K562 (cell line): ENCODE measurements around the gene MYO16. TPM values are rescaled to one million over a fixed set of nuclear protein-coding genes. Genes with fewer than 3 reads are reported as not detected.

Experiments
- ATAC-seq: fragments of 200-7000 bp; cut with Tn5 transposase; 3 replicates; pipeline ENCODE4 v1.9.1; 2020; ENCODE audit warnings: moderate library complexity
- BruUV-seq: library from RNA; stranded (reverse); fragments of 400-500 nt; replicated peaks from 2 replicates; lab custom pipeline; 2021; lab: Mats Ljungman, UMichigan
- CTCF ChIA-PET: fragments of 300-600 bp; formaldehyde crosslinking; extraction: SDS; loops from one replicate; lab custom pipeline; 2021; ENCODE audit warnings: low intra/inter-chr PET ratio; lab: Yijun Ruan, JAX
- POLR2A ChIA-PET: fragments of 300-600, 350-650 bp; sonication (Branson Sonifier 250); formaldehyde crosslinking; extraction: SDS; loops from one replicate; lab custom pipeline; 2021; ENCODE audit warnings: antibody characterized with exemption, inconsistent platforms; lab: Yijun Ruan, JAX
- DNase-seq, 4 experiments: peaks; one replicate each; pipeline versions ENCODE4 v3.0.0 to v3.0.0-alpha.2; 2011 to 2018; ENCODE audit warnings: low spot score in 3 of 4, mixed read lengths in 3 of 4; ENCODE audit errors: extremely low read depth in 1 of 4
- FAIRE-seq: peaks from 2 replicates; lab custom pipeline; 2011; peaks lifted over from hg19 to GRCh38; lab: Jason Lieb, UNC
- H2AFZ ChIP-seq: 2 replicates; pipeline ENCODE4 v1.6.0; 2011; ENCODE audit warnings: low read depth, low read length, control low read depth, inconsistent platforms
- H3K27ac ChIP-seq: fragments of 200-600 bp; 3 replicates; pipeline ENCODE4 v1.8.0; 2011; ENCODE audit warnings: low read depth, mild to moderate bottlenecking, control low read depth, inconsistent platforms, low read length, moderate library complexity, mixed read lengths; ENCODE audit errors: extremely low read depth
- H3K27me3 ChIP-seq, 2 experiments: fragments of 300-600 bp in 1 of 2; 2 replicates in 1 of 2; 3 replicates in 1 of 2; pipeline versions ENCODE4 v1.6.0 to v1.8.0; 2011; ENCODE audit warnings: inconsistent platforms in 2 of 2, low read length in 2 of 2, mild to moderate bottlenecking in 1 of 2, mixed read lengths in 1 of 2, moderate library complexity in 1 of 2; ENCODE audit not compliant: control insufficient read depth in 2 of 2, insufficient read depth in 2 of 2
- H3K36me3 ChIP-seq: fragments of 300-600 bp; 3 replicates; pipeline ENCODE4 v1.8.0; 2011; ENCODE audit warnings: mild to moderate bottlenecking, low read length, inconsistent platforms; ENCODE audit not compliant: control insufficient read depth, insufficient read depth
- H3K4me1 ChIP-seq, 2 experiments: fragments of 200-600 bp in 1 of 2; replicated peaks in 1 of 2; 2 replicates in 1 of 2; 3 replicates in 1 of 2; pipeline versions ENCODE4 v1.5.1 to v1.8.0; 2011; ENCODE audit warnings: inconsistent platforms in 2 of 2, low read length in 2 of 2, mild to moderate bottlenecking in 1 of 2, mixed read lengths in 1 of 2, moderate library complexity in 1 of 2; ENCODE audit not compliant: control insufficient read depth in 2 of 2, insufficient read depth in 2 of 2
- H3K4me2 ChIP-seq: 2 replicates; pipeline ENCODE4 v1.6.1; 2011; ENCODE audit warnings: low read length, control low read depth, inconsistent platforms, mixed read lengths; ENCODE audit not compliant: insufficient read depth
- H3K4me3 ChIP-seq: fragments of 200-600 bp; sonication (generic), shearing (Covaris generic); 2 replicates; pipeline ENCODE4 v1.5.1; 2016; ENCODE audit warnings: control low read depth, inconsistent platforms
- H3K79me2 ChIP-seq: fragments of 200-600 bp; 3 replicates; pipeline ENCODE4 v1.8.0; 2011; ENCODE audit warnings: low read length, inconsistent platforms; ENCODE audit not compliant: control insufficient read depth, insufficient read depth
- H3K9ac ChIP-seq, 2 experiments: 2 replicates each; pipeline versions ENCODE4 v1.6.0 to v1.6.1; 2011; ENCODE audit warnings: low read depth in 2 of 2, low read length in 2 of 2, control low read depth in 1 of 2, inconsistent platforms in 1 of 2, mild to moderate bottlenecking in 1 of 2, mixed read lengths in 1 of 2; ENCODE audit not compliant: insufficient read depth in 1 of 2
- H3K9me1 ChIP-seq: one replicate; pipeline ENCODE4 v1.6.0; 2011; ENCODE audit warnings: inconsistent platforms, mild to moderate bottlenecking, low read length, moderate library complexity; ENCODE audit not compliant: control insufficient read depth, insufficient read depth
- H3K9me3 ChIP-seq: replicated peaks from 2 replicates; pipeline ENCODE4 v1.5.1; 2011; ENCODE audit warnings: low read depth, low read length, inconsistent platforms; ENCODE audit not compliant: control insufficient read depth, insufficient read depth
- H4K20me1 ChIP-seq: replicated peaks from 2 replicates; pipeline ENCODE4 v1.6.1; 2011; ENCODE audit warnings: low read length, inconsistent platforms, mixed read lengths; ENCODE audit not compliant: control insufficient read depth, insufficient read depth
- CREM ChIP-seq: IDR thresholded peaks from 2 replicates; pipeline ENCODE4 v1.6.1; 2014; ENCODE audit warnings: antibody characterized with exemption, low read depth
- GTF2A2 ChIP-seq: IDR thresholded peaks from 2 replicates; pipeline ENCODE4 v1.6.1; 2016; ENCODE audit warnings: mild to moderate bottlenecking, missing genetic modification characterization, missing compliant biosample characterization
- KLF1 ChIP-seq: fragments of 450-650 bp; IDR thresholded peaks from 2 replicates; pipeline ENCODE4 v1.6.1; 2016; ENCODE audit warnings: missing genetic modification characterization, missing compliant biosample characterization
- MYNN ChIP-seq, 2 experiments: sonication (generic); formaldehyde crosslinking in 1 of 2; IDR thresholded peaks; 2 replicates each; pipeline versions ENCODE4 v1.5.0 to v1.6.1; 2016 to 2020; ENCODE audit warnings: antibody characterized with exemption in 1 of 2, missing genetic modification reagents in 1 of 2
- NCOA4 ChIP-seq: fragments of 450-650 bp; IDR thresholded peaks from 2 replicates; pipeline ENCODE4 v1.6.1; 2018; ENCODE audit warnings: mild to moderate bottlenecking; ENCODE audit not compliant: partially characterized antibody
- NR2F6 ChIP-seq: fragments of 450-650 bp; formaldehyde crosslinking; IDR thresholded peaks from 2 replicates; pipeline ENCODE4 v1.4.0; 2020; ENCODE audit warnings: mild to moderate bottlenecking
- ZFPM2 ChIP-seq: fragments of 250-450 bp; sonication (Bioruptor Pico); IDR thresholded peaks from 2 replicates; pipeline ENCODE4 v1.5.1; 2022; ENCODE audit warnings: mild to moderate bottlenecking
- ZNF668 ChIP-seq: fragments of 250-450 bp; sonication (Bioruptor Pico); IDR thresholded peaks from 2 replicates; pipeline ENCODE4 v1.8.0; 2022; ENCODE audit warnings: mild to moderate bottlenecking, inconsistent platforms
- WGBS: fragments of 100-300 bp; shearing (Covaris generic); methylation state at CpG from one replicate; pipeline ENCODE4 v1.1.6; 2016; ENCODE audit warnings: low coverage, mixed read lengths; ENCODE audit not compliant: insufficient coverage; ENCODE audit errors: missing lambda C conversion rate; 5-methylcytosine and 5-hydroxymethylcytosine counted together
- in situ Hi-C: fragments of 300-500 bp; cut with MboI; formaldehyde crosslinking; loops from 4 replicates; pipeline ENCODE4 v1.15.0; 2018; ENCODE audit warnings: inconsistent platforms, mixed read lengths
- intact Hi-C: fragments of 100-400 bp; cut with micrococcal nuclease; formaldehyde crosslinking; loops from 2 replicates; pipeline ENCODE4 v1.14.2; 2022
- polyA plus RNA-seq, 8 experiments: library from polyadenylated mRNA; depleted of rRNA in 4 of 8; stranded (reverse) in 5 of 8; unstranded in 3 of 8; fragments of >200 nt; fragmentation: Nextera tagmentation in 2 of 8; fragmentation: Illumina TruSeq in 1 of 8; extraction: Ambion mirVana in 2 of 8; extraction: Trizol in 1 of 8; gene quantifications; 2 replicates each; pipeline versions ENCODE4 v1.2.1 to v1.2.3, GENCODE V29; 2011 to 2014; ENCODE audit warnings: inconsistent platforms in 1 of 8, missing spikeins in 1 of 8
- total RNA-seq, 7 experiments: library from RNA; depleted of rRNA in 6 of 7; stranded (reverse); fragments of >200 nt in 6 of 7; fragmentation: Illumina TruSeq in 2 of 7; extraction: Trizol in 2 of 7; gene quantifications; 2 replicates each; pipeline versions ENCODE4 v1.2.1 to v1.2.3, GENCODE V29; 2011 to 2021; ENCODE audit warnings: low replicate concordance in 1 of 7
- TF ChIP-seq, protein P1 (sequence below): fragments of 250-450 bp; sonication (Bioruptor Pico); IDR thresholded peaks from 2 replicates; pipeline ENCODE4 v1.4.0; 2020; ENCODE audit warnings: mild to moderate bottlenecking, moderate library complexity
- TF ChIP-seq, protein P2 (sequence below): sonication (generic); formaldehyde crosslinking; IDR thresholded peaks from 2 replicates; pipeline ENCODE4 v1.8.0; 2022; ENCODE audit warnings: mild to moderate bottlenecking, missing genetic modification reagents, borderline replicate concordance

MYO16 gene
- total and polyA plus RNA-seq, 9 of the 15 experiments (the other 6 are each of a cell fraction or from before 2014, with no cell fraction given): 4.3 to 45.7 (median 12.1) TPM

GRCh38 chr13:108681986-108682575 lies 52.7 kb downstream of the MYO16 start:
- DNase-seq (no peak), FAIRE-seq (no peak), ATAC-seq (no peak)
- ChIA-PET POLR2A (no interaction called here), CTCF (no interaction called here)
- peak overlapping the region; percentile 44; the same call in 1 of the 2 replicates for H2AFZ ChIP-seq
- H3K36me3 ChIP-seq: no peaks in the 10 kb centered on the region
- H3K27ac ChIP-seq: peak overlapping the region; percentile 40; the same call in 1 of the 3 replicates
- no peak for TF ChIP-seq NCOA4
- no peak for TF ChIP-seq KLF1
- no peak for TF ChIP-seq CREM
- TF ChIP-seq MYNN (IDR thresholded peaks at IDR 0.05): no peak
- TF ChIP-seq MYNN (CRISPR knock-in tag; IDR thresholded peaks at IDR 0.05): no peak
- H3K4me1 ChIP-seq: peaks cover 5 to 7% of the 10 kb centered on the region in 2 experiments; a peak in 3 of 5 replicates
- no peaks in the 10 kb centered on the region for H3K9me1 ChIP-seq
- H3K79me2 ChIP-seq: no peaks in the 10 kb centered on the region
- peak overlapping the region; percentile 33; the same call in 1 of the 2 replicates for H3K4me2 ChIP-seq
- no peak overlapping the region for H3K4me3 ChIP-seq
- in situ Hi-C loops: no loop called here
- no TSS peak for BruUV-seq
- no peaks in the 10 kb centered on the region for H3K27me3 ChIP-seq
- 12% methylated on average over 7 of the region's 8 CpGs for WGBS
- intact Hi-C loops: no loop called here
- H4K20me1 ChIP-seq: no peaks in the 10 kb centered on the region
- H3K9ac ChIP-seq: no peak overlapping the region
- peaks cover 7% of the 10 kb centered on the region; the same call in 1 of the 2 replicates for H3K9me3 ChIP-seq

DNA sequence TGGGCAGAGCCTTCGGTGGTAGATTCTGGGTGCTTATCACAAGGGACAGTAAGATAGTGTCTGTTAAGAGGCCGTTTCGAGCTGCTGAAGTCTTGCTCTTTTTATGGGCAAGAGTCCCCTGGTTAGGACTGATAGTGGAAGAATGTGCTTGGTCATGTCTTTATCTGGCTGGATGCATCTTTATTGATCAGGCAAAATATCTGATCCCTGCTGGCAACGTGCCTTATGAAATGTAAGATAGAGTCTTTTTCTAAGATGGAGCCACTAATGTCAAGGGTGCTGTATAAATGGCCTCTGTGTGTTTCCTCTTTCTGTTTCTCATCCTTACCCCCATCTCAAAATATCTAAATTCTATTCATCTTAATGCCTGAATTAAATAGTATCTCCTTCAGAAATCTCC lies 53.3 kb downstream of the MYO16 start:
- FAIRE-seq: no peak
- no peaks in the 10 kb centered on the region for H4K20me1 ChIP-seq
- TF ChIP-seq GTF2A2 (tag) (peak; percentile 80), ZFPM2 (CRISPR knock-in tag) (no peak), ZNF668 (peak; percentile 80; the same call in 1 of the 2 replicates), NR2F6 (CRISPR knock-in tag) (peak; percentile 86)
- TF ChIP-seq, protein P1, sequence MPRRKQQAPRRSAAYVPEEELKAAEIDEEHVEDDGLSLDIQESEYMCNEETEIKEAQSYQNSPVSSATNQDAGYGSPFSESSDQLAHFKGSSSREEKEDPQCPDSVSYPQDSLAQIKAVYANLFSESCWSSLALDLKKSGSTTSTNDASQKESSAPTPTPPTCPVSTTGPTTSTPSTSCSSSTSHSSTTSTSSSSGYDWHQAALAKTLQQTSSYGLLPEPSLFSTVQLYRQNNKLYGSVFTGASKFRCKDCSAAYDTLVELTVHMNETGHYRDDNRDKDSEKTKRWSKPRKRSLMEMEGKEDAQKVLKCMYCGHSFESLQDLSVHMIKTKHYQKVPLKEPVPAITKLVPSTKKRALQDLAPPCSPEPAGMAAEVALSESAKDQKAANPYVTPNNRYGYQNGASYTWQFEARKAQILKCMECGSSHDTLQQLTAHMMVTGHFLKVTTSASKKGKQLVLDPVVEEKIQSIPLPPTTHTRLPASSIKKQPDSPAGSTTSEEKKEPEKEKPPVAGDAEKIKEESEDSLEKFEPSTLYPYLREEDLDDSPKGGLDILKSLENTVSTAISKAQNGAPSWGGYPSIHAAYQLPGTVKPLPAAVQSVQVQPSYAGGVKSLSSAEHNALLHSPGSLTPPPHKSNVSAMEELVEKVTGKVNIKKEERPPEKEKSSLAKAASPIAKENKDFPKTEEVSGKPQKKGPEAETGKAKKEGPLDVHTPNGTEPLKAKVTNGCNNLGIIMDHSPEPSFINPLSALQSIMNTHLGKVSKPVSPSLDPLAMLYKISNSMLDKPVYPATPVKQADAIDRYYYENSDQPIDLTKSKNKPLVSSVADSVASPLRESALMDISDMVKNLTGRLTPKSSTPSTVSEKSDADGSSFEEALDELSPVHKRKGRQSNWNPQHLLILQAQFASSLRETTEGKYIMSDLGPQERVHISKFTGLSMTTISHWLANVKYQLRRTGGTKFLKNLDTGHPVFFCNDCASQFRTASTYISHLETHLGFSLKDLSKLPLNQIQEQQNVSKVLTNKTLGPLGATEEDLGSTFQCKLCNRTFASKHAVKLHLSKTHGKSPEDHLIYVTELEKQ: peak; percentile 85
- TF ChIP-seq, protein P2, sequence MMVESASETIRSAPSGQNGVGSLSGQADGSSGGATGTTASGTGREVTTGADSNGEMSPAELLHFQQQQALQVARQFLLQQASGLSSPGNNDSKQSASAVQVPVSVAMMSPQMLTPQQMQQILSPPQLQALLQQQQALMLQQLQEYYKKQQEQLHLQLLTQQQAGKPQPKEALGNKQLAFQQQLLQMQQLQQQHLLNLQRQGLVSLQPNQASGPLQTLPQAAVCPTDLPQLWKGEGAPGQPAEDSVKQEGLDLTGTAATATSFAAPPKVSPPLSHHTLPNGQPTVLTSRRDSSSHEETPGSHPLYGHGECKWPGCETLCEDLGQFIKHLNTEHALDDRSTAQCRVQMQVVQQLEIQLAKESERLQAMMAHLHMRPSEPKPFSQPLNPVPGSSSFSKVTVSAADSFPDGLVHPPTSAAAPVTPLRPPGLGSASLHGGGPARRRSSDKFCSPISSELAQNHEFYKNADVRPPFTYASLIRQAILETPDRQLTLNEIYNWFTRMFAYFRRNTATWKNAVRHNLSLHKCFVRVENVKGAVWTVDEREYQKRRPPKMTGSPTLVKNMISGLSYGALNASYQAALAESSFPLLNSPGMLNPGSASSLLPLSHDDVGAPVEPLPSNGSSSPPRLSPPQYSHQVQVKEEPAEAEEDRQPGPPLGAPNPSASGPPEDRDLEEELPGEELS (CRISPR knock-in tag): no peak

More for the DNA sequence above, 53.3 kb downstream of the MYO16 start:
- no TSS peak for BruUV-seq
- Histone ChIP-seq H3K4me1 (peaks cover 5 to 7% of the 10 kb centered on the region in 2 experiments; a peak in 3 of 5 replicates), H3K9me1 (no peaks in the 10 kb centered on the region), H3K79me2 (no peaks in the 10 kb centered on the region), H3K36me3 (no peaks in the 10 kb centered on the region), H3K27me3 (no peaks in the 10 kb centered on the region), H2AFZ (peak overlapping the region; percentile 44), H3K9ac (no peak overlapping the region), H3K9me3 (peaks cover 7% of the 10 kb centered on the region; the same call in 1 of the 2 replicates), H3K27ac (peak overlapping the region; percentile 7; the same call in 1 of the 3 replicates), H3K4me2 (peak overlapping the region; percentile 33; the same call in 1 of the 2 replicates), H3K4me3 (no peak overlapping the region)
- CTCF ChIA-PET: no interaction called here
- intact Hi-C loops (no loop called here), in situ Hi-C loops (no loop called here)
- peak in 3 of 4 experiments; percentile 18 to 29 (median 19) for DNase-seq
- POLR2A ChIA-PET: no interaction called here
- no peak for ATAC-seq
- WGBS: 3% methylated on average over 4 of the region's 4 CpGs
